Heart right ventricle (tissue), 16 donors: ENCODE data around the gene HID1. TPM values are rescaled to one million over a fixed set of nuclear protein-coding genes. Genes with fewer than 3 reads are reported as not detected.
A peak's percentile ranks its signal among the peaks of the same experiment; 100 is the strongest.

ENCODE experiments used
- ATAC-seq, 8 donors: fragments of 200-7000 bp; cut with Tn5 transposase; one replicate each; pipeline ENCODE4 v1.9.1; 2020; ENCODE audit warnings: mild to moderate bottlenecking in 8 of 8, moderate library complexity in 8 of 8, moderate number of reproducible peaks in 1 of 8
- DNase-seq, 2 donors: peaks; one replicate each; pipeline ENCODE4 v3.0.0-alpha.2; 2020
- H3K27ac ChIP-seq, 10 donors: fragments of 200-600 bp; sonication (generic) in 2 of 10; one replicate each; pipeline versions ENCODE4 v1.5.0 to v1.8.0; 2020 to 2022; ENCODE audit warnings: mild to moderate bottlenecking in 3 of 10
- H3K27me3 ChIP-seq, 7 donors: fragments of 200-600 bp; one replicate each; pipeline ENCODE4 v1.8.0; 2021 to 2022; ENCODE audit warnings: mild to moderate bottlenecking in 2 of 7
- H3K36me3 ChIP-seq, 9 donors: fragments of 200-600 bp; sonication (generic) in 1 of 9; one replicate each; pipeline versions ENCODE4 v1.5.0 to v1.8.0; 2020 to 2022; ENCODE audit warnings: mild to moderate bottlenecking in 2 of 9
- H3K4me1 ChIP-seq, 9 donors: fragments of 200-600 bp; sonication (generic) in 1 of 9; one replicate each; pipeline versions ENCODE4 v1.5.0 to v1.8.0; 2020 to 2022; ENCODE audit warnings: mild to moderate bottlenecking in 4 of 9
- H3K4me3 ChIP-seq, 10 donors: fragments of 200-600 bp; sonication (generic) in 2 of 10; one replicate each; pipeline versions ENCODE4 v1.5.0 to v1.8.0; 2020 to 2022; ENCODE audit warnings: mild to moderate bottlenecking in 7 of 10, moderate library complexity in 2 of 10
- H3K9me3 ChIP-seq, 11 donors: fragments of 200-600 bp in 10 of 11; sonication (generic) in 2 of 11; one replicate each; pipeline versions ENCODE4 v1.5.0 to v1.8.0; 2013 to 2022; ENCODE audit warnings: mild to moderate bottlenecking in 2 of 11, control low read depth in 1 of 11, moderate library complexity in 1 of 11
- WGBS, 2 donors: extraction: QIAGEN DNeasy Blood & Tissue Kit; methylation state at CpG; one replicate each; pipeline ENCODE4 v1.1.7; 2013; ENCODE audit warnings: inconsistent platforms in 1 of 2; 5-methylcytosine and 5-hydroxymethylcytosine counted together
- intact Hi-C, 10 donors: fragments of 100-400 bp; cut with DNase I; formaldehyde crosslinking; loops; one replicate each; pipeline versions ENCODE4 v1.11.1 to v1.14.2; 2022
- polyA plus RNA-seq, 2 donors: library from polyadenylated mRNA; stranded (reverse); fragments of 200-250 nt; gene quantifications; one replicate each; pipeline ENCODE4 v1.2.3, GENCODE V29; 2013
- total RNA-seq, 10 donors: library from RNA; stranded (reverse); fragmentation: NEBNext Ultra II Directional in 3 of 10; extraction: Animal tissue kit (Norgen Biotek cat#: 25700) in 3 of 10; gene quantifications; one replicate each; pipeline versions ENCODE4 v1.2.1 to v1.2.4, GENCODE V29; 2021 to 2023
- TF ChIP-seq, protein P1 (sequence below), 9 donors: fragments of 200-600 bp; sonication (generic) in 2 of 9; IDR thresholded peaks; one replicate each; pipeline versions ENCODE4 v1.5.0 to v1.8.0; 2021 to 2022; ENCODE audit warnings: antibody characterized with exemption in 9 of 9, mild to moderate bottlenecking in 5 of 9, moderate library complexity in 1 of 9
- donor health status: Arrhythmogenic right ventricular cardiomyopathy.
- donor health status: ischemic (EF 13 %, LVEDD 7.1; RV severe dilation, severe dysfunction).
- donor health status: healthy with polysubstance abuse.
- donor health status: DM: no; HTN: yes; CAD: no.
- donor health status: DM: no; HTN: no; CAD: no.
- donor health status: ischemic (EF 25% LVEDD 6.9; RV normal size, moderate dysfunction).
- donor health status: ischemic (EF 25% LVEDD 5.7; RV mildly dilated, moderate dysfunction).
- donor health status: healthy.
- donor health status: DM: yes; HTN: yes; CAD: no.
- donor health status: Ischemic cardiomyopathy.
- donor health status: ischemic (EF 35%, LVEDD 5.7; RV mildly dilated, moderate dysfunction).
- donor health status: nonischemic (EF 11% LVEDD 7.7; RV severe dilation, severe dysfunction).
- donor health status: DM: yes; HTN: yes; CAD: no.
- donor health status: PGD.
- donor health status: ischemic (EF 29% LVEDD 5.4; RV normal size, mild dysfunction).
- donor health status: nonischemic (EF 23%, LVEDD 6.1; RV moderate dilation, normal function).

The HID1 gene
- total and polyA plus RNA-seq, 12 donors = 3.9 to 23.8 (median 9.5) TPM

DNA sequence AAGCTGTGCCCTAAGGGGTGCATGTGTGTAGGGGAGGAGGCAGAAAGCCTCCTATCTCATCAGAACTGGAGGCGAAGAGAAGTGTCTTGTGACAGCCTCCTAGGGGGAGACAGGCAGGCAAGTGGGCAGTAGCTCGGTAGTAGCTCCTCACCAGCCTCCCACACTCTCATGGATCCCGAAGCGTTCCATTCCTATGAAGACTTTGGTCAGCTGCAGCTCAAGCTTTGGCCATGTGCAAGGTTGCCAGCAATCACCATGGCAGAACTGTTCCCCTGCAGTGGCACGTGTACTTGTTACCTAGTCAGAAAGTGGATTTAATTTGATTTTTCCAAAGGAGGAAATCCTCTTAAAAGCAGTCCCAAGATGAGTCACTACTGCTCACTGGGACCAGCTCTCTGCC is 46.6 kb upstream of the HID1 start:
- intact Hi-C loops = loop anchor here in 1 of 10 donors (10.0 kb wide), 1 partner anchor 54 kb away; no protein-coding TSS in a partner anchor
- Histone ChIP-seq H3K4me1 (peaks cover 0 to 5% (median 0%) of the 10 kb centered on the region in 9 donors), H3K27ac (no peak overlapping the region), H3K27me3 (no peaks in the 10 kb centered on the region), H3K36me3 (peaks cover 0 to 74% (median 20%) of the 10 kb centered on the region in 9 donors), H3K4me3 (no peak overlapping the region), H3K9me3 (no peaks in the 10 kb centered on the region)
- DNase-seq (no peak), ATAC-seq (no peak)
- 92% methylated on average over 5 of the region's 5 CpGs for WGBS, 2 donors
- TF ChIP-seq, protein P1, sequence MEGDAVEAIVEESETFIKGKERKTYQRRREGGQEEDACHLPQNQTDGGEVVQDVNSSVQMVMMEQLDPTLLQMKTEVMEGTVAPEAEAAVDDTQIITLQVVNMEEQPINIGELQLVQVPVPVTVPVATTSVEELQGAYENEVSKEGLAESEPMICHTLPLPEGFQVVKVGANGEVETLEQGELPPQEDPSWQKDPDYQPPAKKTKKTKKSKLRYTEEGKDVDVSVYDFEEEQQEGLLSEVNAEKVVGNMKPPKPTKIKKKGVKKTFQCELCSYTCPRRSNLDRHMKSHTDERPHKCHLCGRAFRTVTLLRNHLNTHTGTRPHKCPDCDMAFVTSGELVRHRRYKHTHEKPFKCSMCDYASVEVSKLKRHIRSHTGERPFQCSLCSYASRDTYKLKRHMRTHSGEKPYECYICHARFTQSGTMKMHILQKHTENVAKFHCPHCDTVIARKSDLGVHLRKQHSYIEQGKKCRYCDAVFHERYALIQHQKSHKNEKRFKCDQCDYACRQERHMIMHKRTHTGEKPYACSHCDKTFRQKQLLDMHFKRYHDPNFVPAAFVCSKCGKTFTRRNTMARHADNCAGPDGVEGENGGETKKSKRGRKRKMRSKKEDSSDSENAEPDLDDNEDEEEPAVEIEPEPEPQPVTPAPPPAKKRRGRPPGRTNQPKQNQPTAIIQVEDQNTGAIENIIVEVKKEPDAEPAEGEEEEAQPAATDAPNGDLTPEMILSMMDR (IDR thresholded peaks at IDR 0.05) = no peak

DNA sequence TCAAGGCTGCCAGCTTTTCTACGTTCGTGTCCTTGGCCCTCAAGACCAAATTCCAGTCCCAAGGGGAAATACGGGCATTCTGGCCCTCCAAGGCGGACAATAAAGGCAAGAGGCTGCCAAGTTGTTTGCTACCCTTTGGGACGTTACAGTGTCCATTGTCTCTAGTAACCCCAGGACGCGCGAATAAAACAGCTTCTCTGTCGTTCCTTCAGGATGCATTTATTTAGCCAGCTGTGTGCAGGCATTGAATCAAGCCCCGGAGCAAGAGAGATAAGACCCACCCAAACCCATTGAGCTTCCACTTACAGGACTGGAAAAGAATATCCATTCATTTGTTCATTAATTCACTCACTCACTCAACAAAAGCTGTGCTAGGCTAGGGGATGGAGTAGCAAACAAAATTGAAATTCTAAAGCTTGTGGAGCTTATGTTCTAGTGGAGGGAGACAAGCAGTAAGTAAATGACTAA is 40.6 kb upstream of the HID1 start:
- ATAC-seq (no peak), DNase-seq (no peak)
- 0% methylated on average over 10 of the region's 10 CpGs for WGBS, 2 donors
- Histone ChIP-seq H3K9me3 (no peaks in the 10 kb centered on the region), H3K27ac (peak overlapping the region; percentile 87 to 96 (median 92)), H3K4me3 (peak overlapping the region; percentile 73 to 97 (median 90)), H3K27me3 (no peaks in the 10 kb centered on the region), H3K4me1 (peaks cover 12 to 35% (median 28%) of the 10 kb centered on the region in 9 donors), H3K36me3 (peaks cover 0 to 22% (median 0%) of the 10 kb centered on the region in 9 donors)
- TF ChIP-seq, protein P1 (IDR thresholded peaks at IDR 0.05) = no peak
- intact Hi-C loops = loop anchor here in 6 of 10 donors (2.0 to 10.0 kb wide), 4 partner anchors 26 to 51 kb away; partner anchors contain the start of gene CDR2L (in 1 of the 6)

DNA sequence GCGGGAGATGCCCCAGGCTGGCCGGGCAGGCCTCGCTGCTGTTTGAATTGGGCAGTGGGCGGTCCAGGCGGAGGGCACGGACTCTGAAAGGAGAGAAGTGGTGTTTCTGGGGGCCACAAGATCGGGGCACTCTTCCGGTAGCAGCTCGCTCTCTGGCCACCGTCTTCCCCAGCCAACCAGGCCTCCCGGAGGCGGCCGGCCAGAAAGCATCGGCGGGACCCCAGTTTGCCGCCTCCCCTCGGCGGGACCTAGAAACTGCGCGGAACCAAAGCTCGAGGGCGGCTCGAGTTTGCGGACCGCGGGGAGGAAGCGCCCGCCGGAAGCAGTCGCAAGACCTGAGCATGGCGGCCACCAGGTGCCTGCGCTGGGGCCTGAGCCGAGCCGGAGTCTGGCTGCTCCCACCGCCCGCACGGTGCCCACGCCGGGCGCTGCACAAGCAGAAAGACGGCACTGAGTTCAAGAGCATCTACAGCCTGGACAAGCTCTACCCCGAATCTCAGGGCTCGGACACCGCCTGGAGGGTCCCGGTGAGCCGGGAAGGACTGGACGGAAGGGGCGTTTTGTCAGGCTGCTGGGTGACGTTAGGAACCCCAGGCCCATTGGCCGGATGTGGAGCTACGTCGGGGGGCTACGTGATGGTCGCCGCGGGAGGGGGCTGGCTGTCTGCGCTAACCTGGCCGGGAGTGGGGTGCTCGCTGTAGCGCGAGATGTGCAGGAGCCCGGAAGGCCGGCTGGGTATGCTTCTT is 40.0 kb upstream of the HID1 start, which contains the start of gene MRPL58:
TSS of gene MRPL58 (plus strand) at position 325 of the 746 bp plus-strand sequence. CDS start at position 342, 17 bp downstream.
- Histone ChIP-seq H3K27me3 (no peaks in the 10 kb centered on the region), H3K4me1 (peaks cover 12 to 35% (median 28%) of the 10 kb centered on the region in 9 donors), H3K9me3 (no peaks in the 10 kb centered on the region), H3K27ac (peak within 1 kb of the TSS; percentile 87 to 96 (median 92)), H3K36me3 (peaks cover 0 to 16% (median 0%) of the 10 kb centered on the region in 9 donors), H3K4me3 (peak within 1 kb of the TSS; percentile 73 to 97 (median 90))
- intact Hi-C loops = loop anchor here in 7 of 10 donors (1.0 to 10.0 kb wide), 5 partner anchors 26 to 51 kb away; partner anchors contain the start of gene CDR2L (in 1 of the 7)
- DNase-seq (peak; percentile 84 to 85), ATAC-seq (peak; percentile 90 to 94 (median 92))
- WGBS, 2 donors = 2% methylated on average over 59 to 63 of the region's 63 CpGs
- TF ChIP-seq, protein P1 (IDR thresholded peaks at IDR 0.05) = peak in 8 of 9 donors; percentile 28 to 72 (median 59)

DNA sequence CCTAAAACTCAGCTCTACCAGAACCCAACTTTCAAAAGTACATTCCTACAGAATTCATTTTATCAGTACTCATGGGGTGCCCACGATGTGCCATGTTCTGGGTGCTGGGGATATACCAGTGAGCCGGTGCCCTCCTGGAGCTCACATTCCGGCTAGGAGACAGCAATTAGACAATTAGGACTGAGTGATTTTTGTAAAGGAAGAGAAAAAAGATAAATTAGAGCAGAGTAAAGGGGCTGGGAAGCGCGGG is 39.5 kb upstream of the HID1 start:
- no peaks in the 10 kb centered on the region for H3K27me3 ChIP-seq
- DNase-seq (no peak), ATAC-seq (no peak)
- peaks cover 12 to 35% (median 28%) of the 10 kb centered on the region in 9 donors for H3K4me1 ChIP-seq
- 8 to 25% methylated on average over 5 of the region's 5 CpGs for WGBS, 2 donors
- H3K27ac ChIP-seq = peak overlapping the region; percentile 87 to 96 (median 92)
- TF ChIP-seq, protein P1 (IDR thresholded peaks at IDR 0.05) = no peak
- peaks cover 0 to 11% (median 0%) of the 10 kb centered on the region in 9 donors for H3K36me3 ChIP-seq
- intact Hi-C loops = loop anchor here in 7 of 10 donors (1.0 to 10.0 kb wide), 5 partner anchors 25 to 51 kb away; partner anchors contain the start of gene CDR2L (in 1 of the 7)
- peak overlapping the region; percentile 73 to 97 (median 90) for H3K4me3 ChIP-seq
- no peaks in the 10 kb centered on the region for H3K9me3 ChIP-seq
